Lower leg skin (tissue), 4 donors: ENCODE data around the gene TRPM8. TPM values are rescaled to one million over a fixed set of nuclear protein-coding genes. Genes with fewer than 3 reads are reported as not detected.

Source experiments
- DNase-seq, 2 donors: peaks; one replicate each; pipeline ENCODE4 v3.0.0-alpha.2; 2019; ENCODE audit warnings: low spot score in 2 of 2
- H3K4me3 ChIP-seq: fragments of 200-600 bp; sonication (generic); 2 replicates; pipeline ENCODE4 v1.5.1; 2017; ENCODE audit warnings: mild to moderate bottlenecking, low read depth; ENCODE audit not compliant: poor library complexity, severe bottlenecking
- CTCF ChIP-seq, 3 donors: fragments of 450-650 bp; IDR thresholded peaks; one replicate each; pipeline ENCODE4 v1.5.1; 2016; ENCODE audit warnings: antibody characterized with exemption in 3 of 3, mild to moderate bottlenecking in 3 of 3, moderate library complexity in 2 of 3
- POLR2A ChIP-seq, 2 donors: fragments of 450-650 bp; IDR thresholded peaks; one replicate each; pipeline ENCODE4 v1.6.1; 2016 to 2017; ENCODE audit warnings: antibody characterized with exemption in 2 of 2, mild to moderate bottlenecking in 1 of 2, moderate library complexity in 1 of 2
- WGBS, 2 donors: methylation state at CpG; one replicate each; pipeline ENCODE4 v1.1.5; 2018; 5-methylcytosine and 5-hydroxymethylcytosine counted together
- intact Hi-C: fragments of 100-400 bp; cut with DNase I; formaldehyde crosslinking; loops from one replicate; pipeline ENCODE4 v1.15.0; 2023; ENCODE audit warnings: low total_unique reads
- total RNA-seq, 4 donors: library from RNA; depleted of rRNA; stranded (reverse); fragments of >200 nt; gene quantifications; one replicate each; pipeline ENCODE4 v1.1.0, GENCODE V29; 2016

TRPM8 gene
- total RNA-seq, 4 donors from 2014 or later = 0.46 TPM; not detected in 2

GRCh38 chr2:234050455-234051135, 133.4 kb downstream of the TRPM8 start, which contains the start of gene SPP2:
Gene SPP2, plus strand, starts transcription at chr2:234050702. Its CDS starts 85 bp downstream, at chr2:234050787.
- no peak within 1 kb of the TSS for H3K4me3 ChIP-seq
- no peak for TF ChIP-seq CTCF (IDR thresholded peaks at IDR 0.05)
- TF ChIP-seq POLR2A (IDR thresholded peaks at IDR 0.05) = no peak
- WGBS, 2 donors = 85 to 87% methylated on average over 9 of the region's 9 CpGs
- intact Hi-C loops = no loop called here
- DNase-seq = no peak

GRCh38 chr2:234051374-234052070, 134.3 kb downstream of the TRPM8 start:
- DNase-seq = no peak
- TF ChIP-seq CTCF (IDR thresholded peaks at IDR 0.05) (no peak), POLR2A (IDR thresholded peaks at IDR 0.05) (no peak)
- no peak overlapping the region for H3K4me3 ChIP-seq
- intact Hi-C loops = no loop called here
- 82 to 86% methylated on average over 4 of the region's 4 CpGs for WGBS, 2 donors

GRCh38 chr2:234058881-234059280, 141.7 kb downstream of the TRPM8 start:
- intact Hi-C loops = no loop called here
- TF ChIP-seq CTCF (IDR thresholded peaks at IDR 0.05) (no peak), POLR2A (IDR thresholded peaks at IDR 0.05) (no peak)
- DNase-seq = no peak
- no peak overlapping the region for H3K4me3 ChIP-seq
- 69 to 76% methylated on average over 4 of the region's 4 CpGs for WGBS, 2 donors

GRCh38 chr2:234060236-234060635, 143.1 kb downstream of the TRPM8 start:
- 85 to 89% methylated on average over 8 of the region's 8 CpGs for WGBS, 2 donors

GRCh38 chr2:234061624-234062257, 144.6 kb downstream of the TRPM8 start:
- WGBS, 2 donors = 82 to 86% methylated on average over 6 of the region's 6 CpGs
- DNase-seq = no peak
- H3K4me3 ChIP-seq = no peak overlapping the region
- no peak for TF ChIP-seq POLR2A (IDR thresholded peaks at IDR 0.05)
- TF ChIP-seq CTCF (IDR thresholded peaks at IDR 0.05) = no peak
- intact Hi-C loops = no loop called here

More at GRCh38 chr2:234060236-234060635, 143.1 kb downstream of the TRPM8 start:
- no peak for TF ChIP-seq CTCF (IDR thresholded peaks at IDR 0.05)
- no peak for TF ChIP-seq POLR2A (IDR thresholded peaks at IDR 0.05)
- intact Hi-C loops = no loop called here
- H3K4me3 ChIP-seq = no peak overlapping the region
- no peak for DNase-seq
